ENCODE data around the gene MPND. TPM values are rescaled to one million over a fixed set of nuclear protein-coding genes. Genes with fewer than 3 reads are reported as not detected.

Gene MPND
- total and polyA plus RNA-seq, 10 of the 15 experiments (the other 5 are each of a cell fraction or from before 2014, with no cell fraction given) = 0.79 to 18.3 (median 6.0) TPM

DNA sequence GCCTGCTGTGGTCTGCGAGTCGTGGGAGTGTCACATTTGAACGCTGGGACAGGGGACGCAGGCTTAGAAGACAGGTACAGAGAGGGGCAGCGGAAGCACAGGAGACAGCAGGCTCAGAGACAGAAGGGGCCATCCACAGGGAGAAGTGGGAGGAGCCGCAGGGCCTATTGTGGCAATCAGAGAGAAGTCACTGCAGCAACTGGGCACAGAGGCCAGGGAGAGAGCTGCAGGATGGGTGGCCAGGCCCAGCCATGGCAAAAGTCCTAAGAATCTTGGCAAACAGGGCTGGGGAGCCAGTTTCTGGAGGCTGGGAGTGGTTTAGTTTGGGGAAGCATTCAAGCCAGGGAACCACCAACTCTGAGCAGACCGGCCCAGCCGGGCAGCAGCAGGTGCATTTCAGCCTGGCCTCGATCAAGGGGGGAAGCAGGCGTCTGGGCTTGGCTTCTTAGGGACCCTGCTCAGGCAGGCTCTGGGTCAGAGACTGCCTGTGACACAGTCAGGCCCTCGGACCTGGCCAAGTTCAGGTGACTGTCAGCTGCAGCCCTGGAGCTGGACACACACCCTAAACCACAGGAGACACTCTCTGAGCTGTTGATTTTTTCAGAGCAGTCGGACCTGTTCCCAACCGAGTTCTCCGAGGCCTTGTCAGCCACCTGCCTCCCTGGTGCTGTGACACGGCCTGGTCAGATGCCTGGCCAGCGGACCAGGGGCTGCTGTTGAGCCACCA, 45.1 kb downstream of the MPND start (continued):
- TF ChIP-seq BMI1 (IDR thresholded peaks at IDR 0.05; ENCODE audit: borderline replicate concordance) (no peak), ZBED1 (IDR thresholded peaks at IDR 0.05; ENCODE audit: borderline replicate concordance) (no peak), CBX5 (IDR thresholded peaks at IDR 0.05; ENCODE audit: low read depth) (no peak), SUPT20H (IDR thresholded peaks at IDR 0.05; ENCODE audit: borderline replicate concordance, control insufficient read depth, low read depth, low read length) (no peak)

DNA sequence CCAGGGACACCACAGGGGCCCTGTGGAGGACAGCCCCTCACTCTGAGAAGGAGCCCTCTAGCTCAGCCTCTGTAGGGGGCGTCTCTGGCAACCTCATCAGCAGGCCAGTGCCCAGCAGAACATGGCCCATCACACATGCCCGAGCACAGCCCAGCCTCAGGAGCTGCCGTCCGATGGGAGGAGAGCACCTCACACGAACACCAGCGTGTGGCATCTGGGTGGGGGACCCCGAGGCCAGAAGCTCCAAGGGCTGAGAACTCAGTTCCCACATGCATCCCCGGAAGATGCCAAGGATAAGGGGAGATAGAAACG, 45.7 kb downstream of the MPND start:
- Histone ChIP-seq H3K27ac (ENCODE audit: control insufficient read depth, insufficient read depth) (no peak overlapping the region), H3K9me3 (replicated peaks; ENCODE audit: control insufficient read depth, insufficient read depth, low read length) (no peaks in the 10 kb centered on the region), H3K36me3 (ENCODE audit: control insufficient read depth in 2 of 2, insufficient read depth in 2 of 2, low read length in 1 of 2) (peaks cover 16 to 23% of the 10 kb centered on the region in 2 experiments; a peak in 3 of 4 replicates), H3K4me3 (no peak overlapping the region), H3K9ac (ENCODE audit: control insufficient read depth, insufficient read depth, low read length) (no peak overlapping the region), H3K27me3 (replicated peaks in 1 of 2; ENCODE audit: control insufficient read depth in 2 of 2, insufficient read depth in 2 of 2, low read length in 1 of 2) (no peaks in the 10 kb centered on the region), H3K79me2 (ENCODE audit: control insufficient read depth, insufficient read depth, low read length) (peaks cover 66% of the 10 kb centered on the region), H3K4me2 (ENCODE audit: control insufficient read depth, insufficient read depth) (no peak overlapping the region), H2AFZ (ENCODE audit: control insufficient read depth, low read depth, low read length) (no peak overlapping the region), H4K20me1 (ENCODE audit: control insufficient read depth, insufficient read depth) (peaks cover 15% of the 10 kb centered on the region), H3K4me1 (ENCODE audit: control insufficient read depth, insufficient read depth, low read length) (peaks cover 3% of the 10 kb centered on the region; the same call in 1 of the 2 replicates)
- no peak for DNase-seq (ENCODE audit: low read depth, low spot score)
- TF ChIP-seq POU2F2 (IDR thresholded peaks at IDR 0.05; ENCODE audit: borderline replicate concordance, low read depth, low read length) (no peak), PML (IDR thresholded peaks at IDR 0.05; ENCODE audit: low read length) (no peak), GABPA (IDR thresholded peaks at IDR 0.05; ENCODE audit: low read depth) (no peak)
- no peak for ATAC-seq
- in situ Hi-C loops (cut with MboI) (no loop called here), intact Hi-C loops (cut with micrococcal nuclease; ENCODE audit: unreplicated experiment) (no loop called here)
- BruUV-seq (replicated peaks) = no TSS peak
- ChIA-PET POLR2A (interaction anchor here (0.8 kb wide), 1 partner anchor 13 kb away, joined by 3 read pairs; no protein-coding TSS in a partner anchor), SMC1A (ENCODE audit: uncharacterized antibody, unreplicated experiment) (no interaction called here), CTCF (interaction anchor here (0.7 kb wide), 1 partner anchor 13 kb away, joined by 5 read pairs; no protein-coding TSS in a partner anchor), RAD21 (ENCODE audit: unreplicated experiment) (no interaction called here)
- FAIRE-seq = no peak
- 93% methylated on average over 9 of the region's 9 CpGs for WGBS (ENCODE audit: insufficient coverage, insufficient replicate concordance, low lambda C conversion rate, missing lambda C conversion rate)

Data from GM12878 (cell line).